Activated naive CD8-positive, alpha-beta T cell (primary cell): ENCODE data around the gene ARMC2.

Experiments used
- H3K27ac Mint-ChIP-seq: one replicate; pipeline ENCODE4 v1.8.0; 2021; ENCODE audit warnings: mixed read lengths
- H3K27me3 Mint-ChIP-seq: one replicate; pipeline ENCODE4 v1.8.0; 2021; ENCODE audit warnings: mixed read lengths
- H3K36me3 Mint-ChIP-seq: one replicate; pipeline ENCODE4 v1.8.0; 2021; ENCODE audit warnings: mixed read lengths
- H3K4me1 Mint-ChIP-seq: one replicate; pipeline ENCODE4 v1.8.0; 2021; ENCODE audit warnings: low read depth, mixed read lengths
- H3K4me3 Mint-ChIP-seq: one replicate; pipeline ENCODE4 v1.8.0; 2021; ENCODE audit warnings: mild to moderate bottlenecking, mixed read lengths
- H3K9me3 Mint-ChIP-seq: one replicate; pipeline ENCODE4 v1.8.0; 2021; ENCODE audit warnings: low read depth, mixed read lengths

ARMC2 gene

GRCh38 chr6:108848116-108848868, at the start of gene ARMC2:
Gene ARMC2, plus strand, starts transcription at chr6:108848422. Its CDS starts 5,846 bp downstream, at chr6:108854268.
- Mint-ChIP-seq H3K4me3 (peak within 1 kb of the TSS; percentile 89), H3K9me3 (no peaks in the 10 kb centered on the region)

GRCh38 chr6:108798670-108799353, 49.4 kb upstream of the ARMC2 start:
- no peaks in the 10 kb centered on the region for H3K9me3 Mint-ChIP-seq
- peak overlapping the region; percentile 68 for H3K4me3 Mint-ChIP-seq
- H3K27me3 Mint-ChIP-seq = no peaks in the 10 kb centered on the region
- no peaks in the 10 kb centered on the region for H3K36me3 Mint-ChIP-seq
- peaks cover 21% of the 10 kb centered on the region for H3K4me1 Mint-ChIP-seq
- H3K27ac Mint-ChIP-seq = no peak overlapping the region

More at GRCh38 chr6:108848116-108848868, at the start of gene ARMC2:
- H3K36me3 Mint-ChIP-seq = peaks cover 2% of the 10 kb centered on the region
- peak within 1 kb of the TSS; percentile 24 for H3K27ac Mint-ChIP-seq
- H3K4me1 Mint-ChIP-seq = peaks cover 14% of the 10 kb centered on the region
- peaks cover 2% of the 10 kb centered on the region for H3K27me3 Mint-ChIP-seq

- Mint-ChIP-seq H3K4me1 (peaks cover 21% of the 10 kb centered on the region), H3K27ac (no peak overlapping the region), H3K27me3 (no peaks in the 10 kb centered on the region), H3K9me3 (no peaks in the 10 kb centered on the region), H3K36me3 (no peaks in the 10 kb centered on the region), H3K4me3 (no peak overlapping the region)
These were observed 48.9 kb upstream of the ARMC2 start for GRCh38 chr6:108799354-108799717.

GRCh38 chr6:108799791-108800190, 48.4 kb upstream of the ARMC2 start:
- H3K4me3 Mint-ChIP-seq = no peak overlapping the region
- H3K4me1 Mint-ChIP-seq = peaks cover 21% of the 10 kb centered on the region
- no peak overlapping the region for H3K27ac Mint-ChIP-seq
- H3K9me3 Mint-ChIP-seq = no peaks in the 10 kb centered on the region
- H3K36me3 Mint-ChIP-seq = no peaks in the 10 kb centered on the region
- H3K27me3 Mint-ChIP-seq = no peaks in the 10 kb centered on the region

GRCh38 chr6:108800427-108800864, 47.8 kb upstream of the ARMC2 start:
- Mint-ChIP-seq H3K4me3 (no peak overlapping the region), H3K36me3 (no peaks in the 10 kb centered on the region), H3K4me1 (peaks cover 21% of the 10 kb centered on the region), H3K9me3 (no peaks in the 10 kb centered on the region), H3K27me3 (no peaks in the 10 kb centered on the region), H3K27ac (no peak overlapping the region)

GRCh38 chr6:108801366-108801765, 46.9 kb upstream of the ARMC2 start:
- H3K27me3 Mint-ChIP-seq = no peaks in the 10 kb centered on the region
- H3K9me3 Mint-ChIP-seq = no peaks in the 10 kb centered on the region
- no peak overlapping the region for H3K4me3 Mint-ChIP-seq
- H3K27ac Mint-ChIP-seq = no peak overlapping the region
- no peaks in the 10 kb centered on the region for H3K36me3 Mint-ChIP-seq
- H3K4me1 Mint-ChIP-seq = peaks cover 21% of the 10 kb centered on the region

- Mint-ChIP-seq H3K4me1 (peaks cover 9% of the 10 kb centered on the region), H3K4me3 (no peak overlapping the region), H3K9me3 (no peaks in the 10 kb centered on the region), H3K27ac (no peak overlapping the region), H3K36me3 (no peaks in the 10 kb centered on the region), H3K27me3 (no peaks in the 10 kb centered on the region)
These were observed 44.2 kb upstream of the ARMC2 start for GRCh38 chr6:108803982-108804490.

- Mint-ChIP-seq H3K27me3 (no peaks in the 10 kb centered on the region), H3K4me1 (peaks cover under 1% of the 10 kb centered on the region), H3K27ac (no peak overlapping the region), H3K36me3 (no peaks in the 10 kb centered on the region), H3K4me3 (no peak overlapping the region), H3K9me3 (no peaks in the 10 kb centered on the region)
These were observed 43.3 kb upstream of the ARMC2 start for GRCh38 chr6:108804956-108805355.

- H3K4me3 Mint-ChIP-seq = no peak overlapping the region
- H3K27me3 Mint-ChIP-seq = no peaks in the 10 kb centered on the region
- H3K36me3 Mint-ChIP-seq = no peaks in the 10 kb centered on the region
- no peaks in the 10 kb centered on the region for H3K4me1 Mint-ChIP-seq
- H3K9me3 Mint-ChIP-seq = no peaks in the 10 kb centered on the region
- H3K27ac Mint-ChIP-seq = no peak overlapping the region
These were observed 42.5 kb upstream of the ARMC2 start for GRCh38 chr6:108805611-108806167.

- no peak overlapping the region for H3K27ac Mint-ChIP-seq
- no peak overlapping the region for H3K4me3 Mint-ChIP-seq
- no peaks in the 10 kb centered on the region for H3K27me3 Mint-ChIP-seq
- no peaks in the 10 kb centered on the region for H3K36me3 Mint-ChIP-seq
- no peaks in the 10 kb centered on the region for H3K9me3 Mint-ChIP-seq
- H3K4me1 Mint-ChIP-seq = no peaks in the 10 kb centered on the region
These were observed 42.1 kb upstream of the ARMC2 start for GRCh38 chr6:108806171-108806570.

GRCh38 chr6:108806665-108807064, 41.6 kb upstream of the ARMC2 start:
- no peaks in the 10 kb centered on the region for H3K9me3 Mint-ChIP-seq
- no peaks in the 10 kb centered on the region for H3K4me1 Mint-ChIP-seq
- H3K4me3 Mint-ChIP-seq = no peak overlapping the region
- no peaks in the 10 kb centered on the region for H3K27me3 Mint-ChIP-seq
- H3K36me3 Mint-ChIP-seq = no peaks in the 10 kb centered on the region
- no peak overlapping the region for H3K27ac Mint-ChIP-seq

- H3K36me3 Mint-ChIP-seq = no peaks in the 10 kb centered on the region
- H3K27ac Mint-ChIP-seq = no peak overlapping the region
- no peaks in the 10 kb centered on the region for H3K4me1 Mint-ChIP-seq
- H3K4me3 Mint-ChIP-seq = no peak overlapping the region
- no peaks in the 10 kb centered on the region for H3K27me3 Mint-ChIP-seq
- no peaks in the 10 kb centered on the region for H3K9me3 Mint-ChIP-seq
These were observed 40.3 kb upstream of the ARMC2 start for GRCh38 chr6:108807928-108808327.

- Mint-ChIP-seq H3K9me3 (no peaks in the 10 kb centered on the region), H3K36me3 (no peaks in the 10 kb centered on the region)
These were observed 39.0 kb upstream of the ARMC2 start for GRCh38 chr6:108809211-108809610.

GRCh38 chr6:108810057-108810643, 38.1 kb upstream of the ARMC2 start:
- Mint-ChIP-seq H3K27ac (no peak overlapping the region), H3K36me3 (no peaks in the 10 kb centered on the region), H3K4me3 (no peak overlapping the region), H3K27me3 (no peaks in the 10 kb centered on the region), H3K9me3 (no peaks in the 10 kb centered on the region), H3K4me1 (no peaks in the 10 kb centered on the region)

More at GRCh38 chr6:108809211-108809610, 39.0 kb upstream of the ARMC2 start:
- H3K27ac Mint-ChIP-seq = no peak overlapping the region
- no peaks in the 10 kb centered on the region for H3K4me1 Mint-ChIP-seq
- no peaks in the 10 kb centered on the region for H3K27me3 Mint-ChIP-seq
- H3K4me3 Mint-ChIP-seq = no peak overlapping the region

GRCh38 chr6:108811490-108811889, 36.7 kb upstream of the ARMC2 start:
- peaks cover 2% of the 10 kb centered on the region for H3K36me3 Mint-ChIP-seq
- H3K27ac Mint-ChIP-seq = no peak overlapping the region
- no peaks in the 10 kb centered on the region for H3K27me3 Mint-ChIP-seq
- H3K4me3 Mint-ChIP-seq = no peak overlapping the region
- no peaks in the 10 kb centered on the region for H3K9me3 Mint-ChIP-seq
- H3K4me1 Mint-ChIP-seq = no peaks in the 10 kb centered on the region
